Esophagus (tissue), 2 donors: ENCODE results near the gene ABI3BP. TPM values are rescaled to one million over a fixed set of nuclear protein-coding genes. Genes with fewer than 3 reads are reported as not detected.

Source experiments
- H3K27ac ChIP-seq, 2 donors: one replicate each; pipeline ENCODE4 v1.5.1; 2013; ENCODE audit warnings: low read depth in 2 of 2, mild to moderate bottlenecking in 2 of 2, inconsistent platforms in 1 of 2, low read length in 1 of 2, moderate library complexity in 1 of 2
- H3K27me3 ChIP-seq, 2 donors: one replicate each; pipeline ENCODE4 v1.6.1; 2013; ENCODE audit warnings: low read length in 2 of 2, control low read depth in 1 of 2, mild to moderate bottlenecking in 1 of 2; ENCODE audit not compliant: insufficient read depth in 2 of 2, control insufficient read depth in 1 of 2
- H3K36me3 ChIP-seq, 2 donors: one replicate each; pipeline ENCODE4 v1.6.1; 2013; ENCODE audit warnings: low read length in 1 of 2; ENCODE audit not compliant: control insufficient read depth in 2 of 2, insufficient read depth in 2 of 2
- H3K4me1 ChIP-seq, 2 donors: one replicate each; pipeline ENCODE4 v1.6.1; 2013; ENCODE audit warnings: low read length in 1 of 2; ENCODE audit not compliant: control insufficient read depth in 2 of 2, insufficient read depth in 2 of 2
- H3K4me3 ChIP-seq, 2 donors: one replicate each; pipeline ENCODE4 v1.5.1; 2013; ENCODE audit warnings: low read length in 2 of 2, mild to moderate bottlenecking in 2 of 2, low read depth in 1 of 2, moderate library complexity in 1 of 2
- H3K9me3 ChIP-seq, 2 donors: one replicate each; pipeline ENCODE4 v1.6.1; 2013; ENCODE audit warnings: mild to moderate bottlenecking in 2 of 2, low read depth in 1 of 2, low read length in 1 of 2, moderate library complexity in 1 of 2; ENCODE audit not compliant: control insufficient read depth in 2 of 2, insufficient read depth in 1 of 2
- WGBS, 2 donors: extraction: QIAGEN DNeasy Blood & Tissue Kit; methylation state at CpG; one replicate each; pipeline ENCODE4 v1.1.7; 2013; 5-methylcytosine and 5-hydroxymethylcytosine counted together
- polyA plus RNA-seq, 2 donors: library from polyadenylated mRNA; stranded (reverse); fragments of 200-250 nt; gene quantifications; one replicate each; pipeline ENCODE4 v1.2.3, GENCODE V29; 2013
- donor health status: healthy with polysubstance abuse.
- donor health status: Bipolar disorder and iron deficiency.

The ABI3BP gene
- polyA plus RNA-seq, 2 donors, result 2.1 to 4.0 TPM

DNA sequence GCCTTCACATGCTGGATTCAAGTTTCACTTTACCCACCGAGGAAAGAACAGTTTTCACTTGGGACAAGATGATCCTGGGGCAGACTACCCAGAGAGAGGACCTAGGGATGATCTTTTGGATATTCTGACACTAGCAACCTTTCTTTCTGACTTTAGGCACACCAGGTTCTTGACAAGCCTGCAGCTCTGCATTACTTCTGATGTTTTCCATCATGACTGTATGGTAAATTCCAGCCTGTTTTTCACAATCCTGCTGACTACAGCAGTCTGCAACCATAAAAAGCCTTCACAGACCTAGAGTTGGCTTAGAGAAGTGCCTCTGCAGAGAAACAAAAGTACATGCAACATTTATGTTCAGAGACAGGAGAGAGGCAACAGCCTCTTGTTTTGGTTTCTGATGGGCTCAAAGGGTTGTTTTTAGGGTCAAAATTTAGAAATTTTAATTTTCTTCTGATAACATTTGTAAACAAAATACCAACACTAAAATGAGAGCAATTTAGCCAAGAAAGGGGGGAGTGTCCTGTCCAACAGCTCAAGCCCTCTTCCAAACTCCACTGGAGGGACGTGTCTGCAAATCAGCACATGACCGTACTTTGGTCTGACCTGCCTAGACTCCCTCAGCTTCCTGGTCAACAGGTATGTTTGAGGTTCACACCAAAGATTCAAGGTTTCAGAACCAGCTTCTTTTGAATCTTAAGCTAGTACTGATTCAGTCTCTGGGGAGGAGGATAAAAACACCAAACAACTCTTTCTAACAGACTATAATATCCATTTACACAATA lies 799 bp downstream of the ABI3BP start:
- peak overlapping the region; percentile 66 to 70 for H3K27ac ChIP-seq
- 20 to 31% methylated on average over 3 of the region's 3 CpGs for WGBS, 2 donors
- H3K36me3 ChIP-seq, result no peaks in the 10 kb centered on the region
- H3K4me1 ChIP-seq, result no peaks in the 10 kb centered on the region
- no peaks in the 10 kb centered on the region for H3K27me3 ChIP-seq
- no peaks in the 10 kb centered on the region for H3K9me3 ChIP-seq
- H3K4me3 ChIP-seq, result peak overlapping the region; percentile 3 to 24

DNA sequence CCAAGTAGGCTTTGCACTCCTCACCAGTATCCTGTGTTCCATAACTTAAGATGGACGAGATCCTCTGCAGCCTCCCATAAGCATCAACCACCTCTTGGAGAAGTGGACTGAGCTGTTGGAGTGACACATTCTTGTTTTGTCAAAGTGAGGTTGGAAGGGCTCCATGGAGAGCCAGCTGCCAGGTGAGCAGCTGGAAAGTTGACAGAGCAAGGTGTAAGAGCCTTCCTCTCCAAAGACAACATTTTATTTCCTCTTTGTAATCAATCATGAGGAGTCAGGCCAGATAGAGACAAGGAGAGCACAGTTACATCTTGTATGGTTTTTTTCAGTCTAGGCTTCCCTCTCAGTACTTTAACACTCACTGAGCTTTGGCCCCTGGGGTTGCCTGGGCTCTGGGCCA lies 5.1 kb downstream of the ABI3BP start:
- H3K4me1 ChIP-seq, result no peaks in the 10 kb centered on the region
- WGBS, 2 donors, result 52 to 56% methylated on average over 1 of the region's 1 CpG
- H3K27ac ChIP-seq, result no peak overlapping the region

DNA sequence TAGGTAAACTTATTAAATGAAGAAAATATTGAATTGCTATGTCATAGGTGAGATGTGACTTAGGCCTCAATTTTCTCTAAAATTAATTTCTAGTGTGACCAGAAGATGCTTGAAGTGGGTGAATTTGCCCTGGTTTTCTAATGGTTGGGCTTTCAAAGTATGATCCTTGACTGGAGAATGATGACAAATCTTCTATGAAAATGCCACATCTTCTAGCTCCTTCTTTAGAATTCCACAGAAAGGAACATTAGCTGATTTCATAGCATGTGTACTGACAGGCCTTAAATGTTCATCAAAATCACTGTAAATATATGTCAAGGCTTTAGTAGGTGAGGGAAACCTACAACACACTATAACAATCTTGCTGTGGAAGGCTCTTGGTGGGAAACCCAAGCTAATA lies 8.9 kb downstream of the ABI3BP start:
- H3K27ac ChIP-seq, result no peak overlapping the region
- no peaks in the 10 kb centered on the region for H3K4me1 ChIP-seq
- H3K4me3 ChIP-seq, result no peak overlapping the region
- no peaks in the 10 kb centered on the region for H3K27me3 ChIP-seq
- H3K9me3 ChIP-seq, result no peaks in the 10 kb centered on the region
- H3K36me3 ChIP-seq, result no peaks in the 10 kb centered on the region

More for the DNA sequence above, 5.1 kb downstream of the ABI3BP start:
- H3K27me3 ChIP-seq, result no peaks in the 10 kb centered on the region
- H3K4me3 ChIP-seq, result no peak overlapping the region
- H3K9me3 ChIP-seq, result no peaks in the 10 kb centered on the region
- H3K36me3 ChIP-seq, result no peaks in the 10 kb centered on the region

DNA sequence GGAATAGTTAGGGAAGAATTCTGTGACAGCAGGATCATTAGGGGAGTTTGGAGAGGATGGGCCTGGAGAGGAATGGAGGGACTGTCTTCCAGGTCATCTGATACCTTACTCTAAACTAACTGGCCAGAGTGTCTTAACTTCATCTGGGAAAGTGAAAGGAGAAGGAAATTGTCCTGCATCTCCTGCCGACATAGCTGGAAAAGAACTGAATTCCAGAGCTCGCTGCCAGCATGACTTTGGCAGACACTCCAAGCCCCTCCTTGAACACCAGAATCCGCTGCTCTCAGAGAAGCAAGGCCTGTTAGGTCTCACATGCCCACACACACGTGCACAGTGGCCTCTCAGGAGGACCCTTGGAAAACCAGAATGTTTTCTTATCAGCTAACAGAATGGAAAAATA lies 10.5 kb downstream of the ABI3BP start:
- no peaks in the 10 kb centered on the region for H3K4me1 ChIP-seq
- WGBS, 2 donors, result 9 to 11% methylated on average over 4 of the region's 4 CpGs
- no peaks in the 10 kb centered on the region for H3K27me3 ChIP-seq
- no peak overlapping the region for H3K4me3 ChIP-seq
- no peaks in the 10 kb centered on the region for H3K9me3 ChIP-seq
- H3K36me3 ChIP-seq, result no peaks in the 10 kb centered on the region
- H3K27ac ChIP-seq, result peak overlapping the region; percentile 29 to 71

DNA sequence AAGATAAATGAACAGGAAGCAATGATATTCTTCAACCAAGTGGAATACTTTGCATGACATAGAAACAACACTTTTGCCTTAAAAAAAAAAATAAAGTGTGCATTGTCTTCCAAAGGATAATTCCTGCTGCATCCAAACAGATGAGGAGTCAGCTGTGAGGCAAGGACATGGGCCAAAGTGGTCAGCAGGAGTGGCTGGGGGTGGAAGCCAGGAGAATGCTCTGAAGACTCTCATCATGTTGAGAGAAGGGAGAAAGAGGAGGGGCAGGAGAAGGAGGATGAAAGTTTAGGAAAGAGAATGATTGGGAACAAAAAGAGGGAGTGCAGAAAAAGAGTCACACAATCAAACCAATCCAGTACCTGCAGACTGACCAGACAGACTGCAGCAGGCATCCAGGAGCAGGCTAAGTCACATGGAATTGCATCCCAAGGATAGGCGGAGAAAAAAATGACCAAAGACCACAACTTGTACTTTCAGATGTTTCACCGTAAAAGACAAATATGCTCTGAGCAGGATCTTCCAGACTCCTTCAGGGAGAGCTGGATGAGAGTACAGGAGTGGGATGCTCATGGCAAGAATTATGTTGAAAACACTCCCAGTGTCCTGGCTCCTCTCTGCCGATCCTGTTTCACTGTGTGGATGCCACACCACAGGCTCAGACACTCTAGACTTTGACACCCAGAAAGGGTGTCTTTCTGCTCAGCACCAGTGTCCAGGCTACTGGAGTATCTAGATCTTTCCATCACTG lies 11.9 kb downstream of the ABI3BP start:
- no peaks in the 10 kb centered on the region for H3K9me3 ChIP-seq
- no peak overlapping the region for H3K4me3 ChIP-seq
- no peaks in the 10 kb centered on the region for H3K4me1 ChIP-seq
- H3K27me3 ChIP-seq, result no peaks in the 10 kb centered on the region
- WGBS, 2 donors, result 79 to 83% methylated on average over 3 of the region's 3 CpGs
- H3K36me3 ChIP-seq, result no peaks in the 10 kb centered on the region
- H3K27ac ChIP-seq, result no peak overlapping the region

DNA sequence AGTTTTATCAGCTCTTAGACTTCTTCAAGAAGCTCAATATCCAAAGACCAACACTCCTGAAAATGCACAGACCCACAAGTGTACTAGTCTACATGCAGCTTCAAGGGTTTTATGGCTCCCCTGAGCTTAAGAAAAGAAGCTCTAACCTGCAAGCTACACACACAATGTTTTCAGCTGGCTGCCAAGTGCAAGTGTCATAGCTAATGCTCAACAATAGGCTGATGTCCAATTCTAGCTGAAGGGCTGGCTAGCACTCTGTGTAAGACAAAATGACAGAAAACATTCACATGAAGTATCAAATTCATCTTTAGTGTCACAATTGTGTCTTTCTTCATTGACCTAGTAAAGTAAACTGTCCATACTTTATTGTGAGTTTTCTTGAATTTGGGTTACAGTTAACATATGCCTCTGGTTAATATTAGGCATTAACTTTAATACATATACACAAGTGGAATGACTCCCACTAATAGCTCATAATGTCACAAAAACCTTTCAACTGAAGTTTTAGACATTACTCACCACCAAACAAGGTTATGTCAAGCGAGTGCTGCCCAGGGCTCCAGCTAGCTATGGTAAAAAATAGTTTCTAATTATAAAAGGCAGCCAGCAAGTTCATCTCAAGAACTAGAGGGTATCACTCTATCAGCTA lies 15.1 kb downstream of the ABI3BP start:
- H3K27ac ChIP-seq, result no peak overlapping the region
- 79 to 83% methylated on average over 1 of the region's 1 CpG for WGBS, 2 donors

DNA sequence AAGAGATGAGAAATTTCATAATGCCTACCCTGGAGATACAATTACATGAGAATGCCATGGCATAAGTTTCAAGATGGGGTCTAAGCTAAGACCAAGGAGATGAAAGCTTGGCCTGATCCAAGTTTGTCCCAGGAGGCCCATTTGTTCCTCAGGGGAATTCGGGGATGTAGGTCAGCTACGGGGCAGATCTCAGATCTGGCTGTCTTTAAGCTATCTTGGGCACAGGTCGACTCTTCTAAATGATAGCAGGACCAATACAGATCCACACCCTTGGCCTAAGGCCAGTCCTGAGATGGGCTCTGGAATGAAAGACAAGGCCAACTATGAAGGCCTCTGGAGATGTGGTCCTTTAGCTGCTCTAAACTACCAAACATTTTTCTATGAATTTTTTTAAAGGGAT lies 16.6 kb downstream of the ABI3BP start:
- H3K9me3 ChIP-seq, result no peaks in the 10 kb centered on the region
- H3K4me1 ChIP-seq, result no peaks in the 10 kb centered on the region
- H3K36me3 ChIP-seq, result peaks cover 0 to 2% of the 10 kb centered on the region in 2 donors
- no peak overlapping the region for H3K4me3 ChIP-seq
- no peaks in the 10 kb centered on the region for H3K27me3 ChIP-seq
- H3K27ac ChIP-seq, result no peak overlapping the region
- 71% methylated on average over 3 of the region's 3 CpGs for WGBS, 2 donors

More for the DNA sequence above, 15.1 kb downstream of the ABI3BP start:
- H3K4me3 ChIP-seq, result no peak overlapping the region
- no peaks in the 10 kb centered on the region for H3K9me3 ChIP-seq
- H3K27me3 ChIP-seq, result no peaks in the 10 kb centered on the region
- no peaks in the 10 kb centered on the region for H3K4me1 ChIP-seq
- peaks cover 0 to 2% of the 10 kb centered on the region in 2 donors for H3K36me3 ChIP-seq

DNA sequence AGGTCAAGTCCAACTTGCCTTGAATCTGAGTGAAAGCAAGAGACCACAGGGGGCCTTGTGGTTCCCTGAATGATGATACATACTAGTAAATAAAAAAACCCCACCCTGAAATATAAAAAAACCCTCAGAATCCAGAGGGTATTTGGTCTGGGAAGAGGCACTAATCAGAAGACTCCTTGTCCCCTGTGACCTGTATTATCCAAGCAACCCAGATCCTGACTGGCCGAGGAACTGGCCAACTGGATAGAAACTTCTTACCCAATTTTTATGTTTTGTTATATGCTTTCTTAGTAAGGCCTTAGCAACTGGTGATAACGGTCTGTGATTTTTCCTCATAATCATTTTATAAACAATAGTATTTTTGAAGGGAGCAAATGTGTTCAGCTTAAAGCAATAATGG lies 17.5 kb downstream of the ABI3BP start:
- Histone ChIP-seq H3K9me3 (no peaks in the 10 kb centered on the region), H3K4me1 (no peaks in the 10 kb centered on the region), H3K36me3 (peaks cover 0 to 2% of the 10 kb centered on the region in 2 donors), H3K27ac (no peak overlapping the region), H3K27me3 (no peaks in the 10 kb centered on the region), H3K4me3 (no peak overlapping the region)
- 78 to 80% methylated on average over 2 of the region's 2 CpGs for WGBS, 2 donors

DNA sequence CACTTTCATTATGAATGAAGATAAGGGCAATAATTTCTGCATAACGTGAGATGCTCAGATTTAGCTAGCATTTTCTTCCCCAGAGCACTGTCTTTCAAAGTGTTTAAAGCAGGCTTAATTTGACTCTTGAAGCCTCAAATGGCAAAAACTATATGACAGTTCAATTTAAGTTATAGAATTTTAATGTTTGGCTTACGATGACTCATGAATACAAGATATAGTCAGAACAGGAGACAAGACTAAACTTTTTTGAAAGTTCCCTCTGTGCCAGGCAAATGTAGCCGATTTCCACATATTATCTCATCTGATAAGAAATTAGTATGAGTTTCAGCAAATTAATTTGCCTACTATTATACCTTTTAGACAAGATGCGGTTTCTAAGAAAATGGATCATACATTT lies 19.6 kb downstream of the ABI3BP start:
- H3K4me3 ChIP-seq, result no peak overlapping the region
- WGBS, 2 donors, result 68 to 71% methylated on average over 4 of the region's 4 CpGs
- no peaks in the 10 kb centered on the region for H3K4me1 ChIP-seq
- no peaks in the 10 kb centered on the region for H3K27me3 ChIP-seq
- peaks cover 0 to 2% of the 10 kb centered on the region in 2 donors for H3K36me3 ChIP-seq
- no peak overlapping the region for H3K27ac ChIP-seq
- no peaks in the 10 kb centered on the region for H3K9me3 ChIP-seq
